C4-2B (cell line): ENCODE results near the gene NPLOC4.

Source experiments
- ZFX ChIP-seq: fragments of 450-650 bp; IDR thresholded peaks from 2 replicates; pipeline ENCODE4 v1.6.1; 2017
- TF ChIP-seq, protein P1 (sequence below): fragments of 450-650 bp; conservative IDR thresholded peaks from 2 replicates; pipeline ENCODE4 v1.5.1; 2017; ENCODE audit warnings: mild to moderate bottlenecking

DNA sequence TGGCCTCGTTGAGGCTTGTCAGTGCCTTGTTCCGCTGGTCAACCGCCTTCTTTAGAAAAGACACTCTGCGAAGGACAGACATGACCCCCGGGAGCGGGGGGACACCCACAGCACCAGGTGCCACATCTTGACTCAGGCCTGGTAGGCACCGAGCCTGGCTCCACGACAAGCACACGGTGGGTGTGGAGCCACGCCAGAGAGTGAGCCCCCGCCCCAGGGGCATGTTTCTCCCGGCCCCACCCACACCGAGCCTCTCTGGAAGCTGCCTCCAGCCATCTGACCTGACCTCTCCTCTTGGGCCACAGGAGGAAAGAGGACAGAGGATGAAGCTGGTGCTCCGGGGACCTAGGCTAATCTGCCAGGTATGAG lies 89.3 kb downstream of the NPLOC4 start:
- TF ChIP-seq, protein P1, sequence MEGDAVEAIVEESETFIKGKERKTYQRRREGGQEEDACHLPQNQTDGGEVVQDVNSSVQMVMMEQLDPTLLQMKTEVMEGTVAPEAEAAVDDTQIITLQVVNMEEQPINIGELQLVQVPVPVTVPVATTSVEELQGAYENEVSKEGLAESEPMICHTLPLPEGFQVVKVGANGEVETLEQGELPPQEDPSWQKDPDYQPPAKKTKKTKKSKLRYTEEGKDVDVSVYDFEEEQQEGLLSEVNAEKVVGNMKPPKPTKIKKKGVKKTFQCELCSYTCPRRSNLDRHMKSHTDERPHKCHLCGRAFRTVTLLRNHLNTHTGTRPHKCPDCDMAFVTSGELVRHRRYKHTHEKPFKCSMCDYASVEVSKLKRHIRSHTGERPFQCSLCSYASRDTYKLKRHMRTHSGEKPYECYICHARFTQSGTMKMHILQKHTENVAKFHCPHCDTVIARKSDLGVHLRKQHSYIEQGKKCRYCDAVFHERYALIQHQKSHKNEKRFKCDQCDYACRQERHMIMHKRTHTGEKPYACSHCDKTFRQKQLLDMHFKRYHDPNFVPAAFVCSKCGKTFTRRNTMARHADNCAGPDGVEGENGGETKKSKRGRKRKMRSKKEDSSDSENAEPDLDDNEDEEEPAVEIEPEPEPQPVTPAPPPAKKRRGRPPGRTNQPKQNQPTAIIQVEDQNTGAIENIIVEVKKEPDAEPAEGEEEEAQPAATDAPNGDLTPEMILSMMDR: no peak
- no peak for TF ChIP-seq ZFX
